ENCODE results near the gene GRIN3A.
A peak's percentile ranks its signal among the peaks of the same experiment; 100 is the strongest.

DNA sequence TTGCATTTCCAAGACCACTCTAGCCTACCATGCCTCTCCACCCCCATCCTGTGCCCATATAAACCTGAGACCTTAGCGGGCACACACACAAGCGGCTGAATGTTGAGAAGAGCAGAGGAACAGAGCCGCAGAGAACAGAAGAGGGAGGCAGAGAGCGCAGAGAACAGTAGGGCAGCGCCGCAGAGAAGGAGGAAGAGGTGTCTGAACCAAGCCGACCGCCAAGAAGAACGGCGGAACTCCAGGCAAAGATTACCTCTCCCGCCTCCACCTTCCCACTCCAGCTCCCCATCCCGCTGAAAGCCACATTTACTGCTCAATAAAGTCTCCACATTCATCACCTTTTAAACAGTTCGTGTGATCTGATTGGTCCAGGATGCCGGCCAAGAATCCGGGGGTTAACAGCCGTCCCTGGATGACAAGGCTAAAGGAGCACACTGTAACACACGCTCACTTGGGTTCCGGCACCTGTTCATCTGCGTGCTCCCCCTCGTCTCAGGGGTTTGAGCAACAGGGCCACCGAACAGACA lies 33.2 kb downstream of the GRIN3A start:
- TF ChIP-seq, protein P1, sequence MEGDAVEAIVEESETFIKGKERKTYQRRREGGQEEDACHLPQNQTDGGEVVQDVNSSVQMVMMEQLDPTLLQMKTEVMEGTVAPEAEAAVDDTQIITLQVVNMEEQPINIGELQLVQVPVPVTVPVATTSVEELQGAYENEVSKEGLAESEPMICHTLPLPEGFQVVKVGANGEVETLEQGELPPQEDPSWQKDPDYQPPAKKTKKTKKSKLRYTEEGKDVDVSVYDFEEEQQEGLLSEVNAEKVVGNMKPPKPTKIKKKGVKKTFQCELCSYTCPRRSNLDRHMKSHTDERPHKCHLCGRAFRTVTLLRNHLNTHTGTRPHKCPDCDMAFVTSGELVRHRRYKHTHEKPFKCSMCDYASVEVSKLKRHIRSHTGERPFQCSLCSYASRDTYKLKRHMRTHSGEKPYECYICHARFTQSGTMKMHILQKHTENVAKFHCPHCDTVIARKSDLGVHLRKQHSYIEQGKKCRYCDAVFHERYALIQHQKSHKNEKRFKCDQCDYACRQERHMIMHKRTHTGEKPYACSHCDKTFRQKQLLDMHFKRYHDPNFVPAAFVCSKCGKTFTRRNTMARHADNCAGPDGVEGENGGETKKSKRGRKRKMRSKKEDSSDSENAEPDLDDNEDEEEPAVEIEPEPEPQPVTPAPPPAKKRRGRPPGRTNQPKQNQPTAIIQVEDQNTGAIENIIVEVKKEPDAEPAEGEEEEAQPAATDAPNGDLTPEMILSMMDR (conservative IDR thresholded peaks at IDR 0.05; ENCODE audit: low read length): peak; percentile 62
- TF ChIP-seq EZH2phosphoT487 (IDR thresholded peaks at IDR 0.05; ENCODE audit: borderline replicate concordance): no peak

All from Loucy (cell line).